ENCODE measurements around the gene LGSN.

Gene LGSN

DNA sequence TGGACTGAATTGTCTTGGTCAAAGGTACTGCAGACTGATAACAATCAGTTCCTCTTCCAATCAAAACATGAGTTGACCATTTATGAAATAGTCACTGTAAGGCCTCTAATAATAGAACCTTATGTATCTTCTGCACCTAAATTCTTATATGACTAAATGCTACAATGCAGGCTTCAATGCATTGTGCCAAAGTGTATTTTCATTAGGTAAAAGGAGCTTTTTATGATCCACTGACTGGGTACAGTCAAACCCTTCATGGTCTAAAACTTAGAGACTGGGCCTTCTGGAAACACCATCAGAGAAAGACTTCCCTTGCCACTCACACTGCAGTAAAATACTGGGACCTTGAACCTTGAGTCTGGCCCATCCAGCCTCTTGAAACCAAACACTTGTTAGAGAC, 16.3 kb downstream of the LGSN start:
- no peaks in the 10 kb centered on the region for H3F3A ChIP-seq (ENCODE audit: low read depth)
- TF ChIP-seq EZH2phosphoT487 (IDR thresholded peaks at IDR 0.05; ENCODE audit: borderline replicate concordance), result no peak
- TF ChIP-seq, protein P1, sequence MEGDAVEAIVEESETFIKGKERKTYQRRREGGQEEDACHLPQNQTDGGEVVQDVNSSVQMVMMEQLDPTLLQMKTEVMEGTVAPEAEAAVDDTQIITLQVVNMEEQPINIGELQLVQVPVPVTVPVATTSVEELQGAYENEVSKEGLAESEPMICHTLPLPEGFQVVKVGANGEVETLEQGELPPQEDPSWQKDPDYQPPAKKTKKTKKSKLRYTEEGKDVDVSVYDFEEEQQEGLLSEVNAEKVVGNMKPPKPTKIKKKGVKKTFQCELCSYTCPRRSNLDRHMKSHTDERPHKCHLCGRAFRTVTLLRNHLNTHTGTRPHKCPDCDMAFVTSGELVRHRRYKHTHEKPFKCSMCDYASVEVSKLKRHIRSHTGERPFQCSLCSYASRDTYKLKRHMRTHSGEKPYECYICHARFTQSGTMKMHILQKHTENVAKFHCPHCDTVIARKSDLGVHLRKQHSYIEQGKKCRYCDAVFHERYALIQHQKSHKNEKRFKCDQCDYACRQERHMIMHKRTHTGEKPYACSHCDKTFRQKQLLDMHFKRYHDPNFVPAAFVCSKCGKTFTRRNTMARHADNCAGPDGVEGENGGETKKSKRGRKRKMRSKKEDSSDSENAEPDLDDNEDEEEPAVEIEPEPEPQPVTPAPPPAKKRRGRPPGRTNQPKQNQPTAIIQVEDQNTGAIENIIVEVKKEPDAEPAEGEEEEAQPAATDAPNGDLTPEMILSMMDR (conservative IDR thresholded peaks at IDR 0.05; ENCODE audit: low read length), result no peak
- no peaks in the 10 kb centered on the region for H4K20me1 ChIP-seq (ENCODE audit: insufficient read depth, low read length, poor library complexity, severe bottlenecking)
- H3K79me2 ChIP-seq (ENCODE audit: insufficient read depth, low read length), result no peaks in the 10 kb centered on the region
- H3K36me3 ChIP-seq (ENCODE audit: insufficient read depth, low read length), result no peaks in the 10 kb centered on the region
- H3K9ac ChIP-seq (ENCODE audit: low read depth, low read length, poor library complexity, severe bottlenecking), result no peak overlapping the region
- H2AFZ ChIP-seq (ENCODE audit: low read length), result no peak overlapping the region
- no peaks in the 10 kb centered on the region for H3K9me2 ChIP-seq (replicated peaks; ENCODE audit: low read depth, low read length)
- no peaks in the 10 kb centered on the region for H3K27me3 ChIP-seq (ENCODE audit: insufficient read depth, low read length, poor library complexity, severe bottlenecking)
- no peaks in the 10 kb centered on the region for H3K4me1 ChIP-seq (ENCODE audit: insufficient read depth, low read length, poor library complexity, severe bottlenecking)
- H3K9me3 ChIP-seq (ENCODE audit: insufficient read depth, low read depth, low read length), result no peaks in the 10 kb centered on the region
- H3K4me2 ChIP-seq (ENCODE audit: low read depth, low read length, poor library complexity, severe bottlenecking), result no peak overlapping the region
- H3K4me3 ChIP-seq (ENCODE audit: low read length, poor library complexity, severe bottlenecking), result no peak overlapping the region

DNA sequence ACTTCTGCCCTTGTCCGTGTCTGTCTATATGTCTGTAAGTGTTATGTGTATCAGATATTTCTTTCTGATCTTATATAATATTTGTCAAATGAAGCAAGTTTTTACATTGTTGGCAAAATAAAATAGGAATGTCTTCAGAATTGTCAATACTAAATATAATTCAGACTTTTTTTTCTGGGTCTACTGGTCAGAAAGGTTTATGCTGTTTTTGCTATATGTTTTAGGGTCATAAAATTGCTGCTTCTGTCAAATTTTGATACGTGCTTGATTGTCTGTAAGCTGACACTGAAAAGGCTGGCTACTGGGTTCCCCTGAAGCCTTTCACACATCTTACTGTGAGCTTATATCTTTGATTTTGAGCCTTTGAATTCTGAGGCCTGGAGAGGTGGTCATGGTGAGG, 20.1 kb downstream of the LGSN start:
- H2AFZ ChIP-seq (ENCODE audit: low read length), result no peak overlapping the region

DNA sequence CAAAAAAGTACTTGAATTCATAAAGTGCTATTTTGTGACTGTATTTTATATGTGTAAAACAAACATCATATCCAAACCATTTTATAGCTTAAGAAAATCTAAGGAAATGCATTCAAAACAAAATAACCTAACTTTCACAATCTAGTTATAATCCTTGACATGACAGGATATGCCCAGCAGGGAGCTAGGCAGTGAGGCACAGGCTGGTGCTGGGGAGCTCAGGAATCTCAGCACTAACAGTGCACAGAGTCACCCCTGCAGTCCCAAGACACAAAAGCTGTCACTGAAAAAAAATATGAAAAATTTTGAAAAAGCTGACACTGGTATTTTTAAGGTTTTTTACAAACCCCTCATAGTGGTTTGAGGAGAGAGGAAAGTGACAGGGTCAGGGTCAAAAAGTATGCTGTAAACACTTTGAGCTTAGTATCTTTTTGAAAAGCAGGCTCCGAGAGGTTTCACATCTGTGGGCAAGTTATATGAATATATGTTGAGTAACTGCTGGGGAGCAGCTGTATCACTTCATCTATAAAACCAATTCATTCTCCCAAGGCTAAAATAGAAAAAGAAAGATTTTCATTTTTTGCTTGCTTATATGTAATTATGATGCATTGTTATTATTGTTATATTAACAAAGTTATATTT, 24.1 kb downstream of the LGSN start:
- TF ChIP-seq, protein P1 (conservative IDR thresholded peaks at IDR 0.05; ENCODE audit: low read length), result no peak
- no peak for TF ChIP-seq EZH2phosphoT487 (IDR thresholded peaks at IDR 0.05; ENCODE audit: borderline replicate concordance)
- Histone ChIP-seq H3K4me2 (ENCODE audit: low read depth, low read length, poor library complexity, severe bottlenecking) (no peak overlapping the region), H3K79me2 (ENCODE audit: insufficient read depth, low read length) (no peaks in the 10 kb centered on the region), H2AFZ (ENCODE audit: low read length) (no peak overlapping the region), H3K4me3 (ENCODE audit: low read length, poor library complexity, severe bottlenecking) (no peak overlapping the region), H4K20me1 (ENCODE audit: insufficient read depth, low read length, poor library complexity, severe bottlenecking) (no peaks in the 10 kb centered on the region), H3K4me1 (ENCODE audit: insufficient read depth, low read length, poor library complexity, severe bottlenecking) (no peaks in the 10 kb centered on the region), H3K9ac (ENCODE audit: low read depth, low read length, poor library complexity, severe bottlenecking) (no peak overlapping the region), H3F3A (ENCODE audit: low read depth) (no peaks in the 10 kb centered on the region), H3K9me3 (ENCODE audit: insufficient read depth, low read depth, low read length) (no peaks in the 10 kb centered on the region), H3K36me3 (ENCODE audit: insufficient read depth, low read length) (no peaks in the 10 kb centered on the region), H3K9me2 (replicated peaks; ENCODE audit: low read depth, low read length) (no peaks in the 10 kb centered on the region), H3K27me3 (ENCODE audit: insufficient read depth, low read length, poor library complexity, severe bottlenecking) (no peaks in the 10 kb centered on the region)

More for the DNA sequence above, 20.1 kb downstream of the LGSN start:
- no peak overlapping the region for H3K4me2 ChIP-seq (ENCODE audit: low read depth, low read length, poor library complexity, severe bottlenecking)
- H3K9ac ChIP-seq (ENCODE audit: low read depth, low read length, poor library complexity, severe bottlenecking), result no peak overlapping the region
- no peaks in the 10 kb centered on the region for H3K9me2 ChIP-seq (replicated peaks; ENCODE audit: low read depth, low read length)
- no peak overlapping the region for H3K4me3 ChIP-seq (ENCODE audit: low read length, poor library complexity, severe bottlenecking)
- no peak for TF ChIP-seq EZH2phosphoT487 (IDR thresholded peaks at IDR 0.05; ENCODE audit: borderline replicate concordance)
- TF ChIP-seq, protein P1 (conservative IDR thresholded peaks at IDR 0.05; ENCODE audit: low read length), result no peak
- H3K27me3 ChIP-seq (ENCODE audit: insufficient read depth, low read length, poor library complexity, severe bottlenecking), result no peaks in the 10 kb centered on the region
- no peaks in the 10 kb centered on the region for H3K9me3 ChIP-seq (ENCODE audit: insufficient read depth, low read depth, low read length)
- no peaks in the 10 kb centered on the region for H3F3A ChIP-seq (ENCODE audit: low read depth)
- no peaks in the 10 kb centered on the region for H3K79me2 ChIP-seq (ENCODE audit: insufficient read depth, low read length)
- no peaks in the 10 kb centered on the region for H3K4me1 ChIP-seq (ENCODE audit: insufficient read depth, low read length, poor library complexity, severe bottlenecking)
- H3K36me3 ChIP-seq (ENCODE audit: insufficient read depth, low read length), result no peaks in the 10 kb centered on the region
- H4K20me1 ChIP-seq (ENCODE audit: insufficient read depth, low read length, poor library complexity, severe bottlenecking), result no peaks in the 10 kb centered on the region
